ENCODE data around the gene IGLL5. TPM values are rescaled to one million over a fixed set of nuclear protein-coding genes. Genes with fewer than 3 reads are reported as not detected.

The IGLL5 gene
- total RNA-seq, 1 experiment from 2014 or later: not detected

GRCh38 chr22:22880645-22881044, 7.0 kb upstream of the IGLL5 start:
- ChIA-PET POLR2A (ENCODE audit: unreplicated experiment) (no interaction called here), CTCF (no interaction called here)
- no peaks in the 10 kb centered on the region for H3F3A ChIP-seq (ENCODE audit: low read length, unreplicated experiment)
- no peaks in the 10 kb centered on the region for H3K79me2 ChIP-seq (ENCODE audit: low read length)
- no peak for DNase-seq
- no peaks in the 10 kb centered on the region for H4K20me1 ChIP-seq (ENCODE audit: low read length)
- no peak overlapping the region for H3K27ac ChIP-seq (ENCODE audit: low read length)
- H3K4me2 ChIP-seq (ENCODE audit: low read length): no peak overlapping the region
- no peak overlapping the region for H3K9ac ChIP-seq (ENCODE audit: low read length)
- no peaks in the 10 kb centered on the region for H3K9me2 ChIP-seq (replicated peaks; ENCODE audit: low read length)
- no peaks in the 10 kb centered on the region for H3K9me3 ChIP-seq (ENCODE audit: low read length)
- H3K36me3 ChIP-seq (ENCODE audit: low read depth, low read length): no peaks in the 10 kb centered on the region
- BruUV-seq (replicated peaks): no TSS peak
- H2AFZ ChIP-seq (ENCODE audit: low read length): no peak overlapping the region
- H3K4me1 ChIP-seq (ENCODE audit: insufficient read depth, low read length): no peaks in the 10 kb centered on the region
- H3K27me3 ChIP-seq (ENCODE audit: low read length): peaks cover 2% of the 10 kb centered on the region; the same call in 1 of the 2 replicates
- TF ChIP-seq EZH2phosphoT487 (IDR thresholded peaks at IDR 0.05; ENCODE audit: borderline replicate concordance, low read length): no peak
- no peak for TF ChIP-seq EZH2 (IDR thresholded peaks at IDR 0.05; ENCODE audit: low read length, unreplicated experiment)
- TF ChIP-seq CTCF (conservative IDR thresholded peaks at IDR 0.05; ENCODE audit: low read depth, low read length): no peak
- intact Hi-C loops (cut with micrococcal nuclease): no loop called here
- H3K4me3 ChIP-seq (ENCODE audit: low read length): no peak overlapping the region
- no peak for ATAC-seq

- Histone ChIP-seq H3K36me3 (ENCODE audit: low read depth, low read length) (no peaks in the 10 kb centered on the region), H4K20me1 (ENCODE audit: low read length) (no peaks in the 10 kb centered on the region), H3K9ac (ENCODE audit: low read length) (no peak overlapping the region), H2AFZ (ENCODE audit: low read length) (no peak overlapping the region), H3K27ac (ENCODE audit: low read length) (no peak overlapping the region), H3K9me2 (replicated peaks; ENCODE audit: low read length) (no peaks in the 10 kb centered on the region), H3K4me3 (ENCODE audit: low read length) (no peak overlapping the region), H3F3A (ENCODE audit: low read length, unreplicated experiment) (no peaks in the 10 kb centered on the region), H3K9me3 (ENCODE audit: low read length) (no peaks in the 10 kb centered on the region), H3K27me3 (ENCODE audit: low read length) (peaks cover 9% of the 10 kb centered on the region; the same call in 1 of the 2 replicates), H3K4me2 (ENCODE audit: low read length) (no peak overlapping the region), H3K4me1 (ENCODE audit: insufficient read depth, low read length) (no peaks in the 10 kb centered on the region), H3K79me2 (ENCODE audit: low read length) (no peaks in the 10 kb centered on the region)
- intact Hi-C loops (cut with micrococcal nuclease): no loop called here
- no TSS peak for BruUV-seq (replicated peaks)
- DNase-seq (no peak), ATAC-seq (no peak)
- TF ChIP-seq EZH2phosphoT487 (IDR thresholded peaks at IDR 0.05; ENCODE audit: borderline replicate concordance, low read length) (no peak), EZH2 (IDR thresholded peaks at IDR 0.05; ENCODE audit: low read length, unreplicated experiment) (no peak), CTCF (conservative IDR thresholded peaks at IDR 0.05; ENCODE audit: low read depth, low read length) (no peak)
- ChIA-PET POLR2A (ENCODE audit: unreplicated experiment) (no interaction called here), CTCF (no interaction called here)
Measured at GRCh38 chr22:22881116-22882000, 6.3 kb upstream of the IGLL5 start.

Measured in PC-3 (cell line).